GM12878 (cell line): ENCODE measurements around the gene AMHR2. TPM values are rescaled to one million over a fixed set of nuclear protein-coding genes. Genes with fewer than 3 reads are reported as not detected.

Experiments
- BACH1 ChIP-seq: fragments of 450-650 bp; IDR thresholded peaks from 2 replicates; pipeline ENCODE4 v1.6.1; 2017; ENCODE audit warnings: mild to moderate bottlenecking, borderline replicate concordance
- CHD1 ChIP-seq: IDR thresholded peaks from 2 replicates; pipeline ENCODE4 v1.6.1; 2012; ENCODE audit warnings: low read depth, low read length, improper control_type of control experiment
- EGR1 ChIP-seq, 2 experiments: IDR thresholded peaks; 1 replicate in 1 of 2; 2 replicates in 1 of 2; pipeline ENCODE4 v1.6.1; 2011 to 2012; ENCODE audit warnings: low read depth in 2 of 2, low read length in 2 of 2, borderline replicate concordance in 1 of 2, mild to moderate bottlenecking in 1 of 2, moderate library complexity in 1 of 2
- GATAD2B ChIP-seq: fragments of 450-650 bp; conservative IDR thresholded peaks from 2 replicates; pipeline ENCODE4 v1.6.1; 2017; ENCODE audit warnings: low read depth, mild to moderate bottlenecking, moderate library complexity
- IKZF1 ChIP-seq: fragments of 450-650 bp; conservative IDR thresholded peaks from 2 replicates; pipeline ENCODE4 v1.6.1; 2017; ENCODE audit warnings: antibody characterized with exemption, mild to moderate bottlenecking
- JUND ChIP-seq: IDR thresholded peaks from 2 replicates; pipeline ENCODE4 v1.6.1; 2012; ENCODE audit warnings: low read depth, mild to moderate bottlenecking, low read length, improper control_type of control experiment, moderate library complexity
- KLF5 ChIP-seq: fragments of 450-650 bp; IDR thresholded peaks from 2 replicates; pipeline ENCODE4 v1.6.1; 2014; ENCODE audit warnings: mild to moderate bottlenecking; ENCODE audit not compliant: partially characterized antibody
- NRF1 ChIP-seq: conservative IDR thresholded peaks from 2 replicates; pipeline ENCODE4 v1.6.1; 2011; ENCODE audit warnings: mild to moderate bottlenecking, low read depth, low read length, improper control_type of control experiment
- POLR2A ChIP-seq: IDR thresholded peaks from 2 replicates; pipeline ENCODE4 v1.6.1; 2011; ENCODE audit warnings: low read depth, mild to moderate bottlenecking, low read length
- YY1 ChIP-seq: IDR thresholded peaks from 2 replicates; pipeline ENCODE4 v1.6.1; 2011; ENCODE audit warnings: low read depth, mild to moderate bottlenecking, low read length
- ZNF687 ChIP-seq: fragments of 450-650 bp; IDR thresholded peaks from 2 replicates; pipeline ENCODE4 v1.6.1; 2017; ENCODE audit warnings: mild to moderate bottlenecking, moderate library complexity
- polyA plus RNA-seq, 11 experiments: library from polyadenylated mRNA; depleted of rRNA in 4 of 11; unstranded in 6 of 11; stranded (reverse) in 5 of 11; fragments of >200 nt; fragmentation: Nextera tagmentation in 4 of 11; fragmentation: Illumina TruSeq in 1 of 11; extraction: Ambion mirVana in 4 of 11; extraction: Trizol in 1 of 11; gene quantifications; 1 replicate in 1 of 11; 2 replicates in 10 of 11; pipeline versions ENCODE4 v1.2.1 to v1.2.3, GENCODE V29; 2011 to 2016; ENCODE audit warnings: inconsistent platforms in 2 of 11, missing spikeins in 2 of 11, low read depth in 1 of 11
- total RNA-seq, 4 experiments: library from RNA; depleted of rRNA in 3 of 4; stranded (reverse); fragments of >200 nt in 3 of 4; fragmentation: Illumina TruSeq in 1 of 4; extraction: Trizol in 1 of 4; gene quantifications; 2 replicates each; pipeline versions ENCODE4 v1.2.1 to v1.2.3, GENCODE V29; 2013 to 2021

The AMHR2 gene
- total and polyA plus RNA-seq, 10 of the 15 experiments (the other 5 are each of a cell fraction or from before 2014, with no cell fraction given), result 0.06 TPM; not detected in 9

GRCh38 chr12:53380104-53380793 lies 43.4 kb upstream of the AMHR2 start, which contains the start of gene SP1 (continued):
- TF ChIP-seq ZNF687 (0 out of 2 replicates have a peak, but pooled peaks have one; percentile 37), CHD1 (0 out of 2 replicates have a peak, but pooled peaks have one; percentile 69), GATAD2B (peak; percentile 40; the same call in 1 of the 2 replicates), POLR2A (peak; percentile 77), EGR1 (IDR thresholded peaks at IDR 0.05; ENCODE audit: borderline replicate concordance in 1 of 2, low read depth in 2 of 2, low read length in 2 of 2) (peak in 1 of 2 experiments; percentile 91; a peak in 2 of 3 replicates), KLF5 (no peak), IKZF1 (no peak; the same call in 1 of the 2 replicates), NRF1 (no peak), BACH1 (0 out of 2 replicates have a peak, but pooled peaks have one; percentile 63), JUND (peak; percentile 69; the same call in 1 of the 2 replicates), YY1 (no peak)
